A549 treated with DMSO at 1 μM for 4 hours (cell line): ENCODE results near the gene CLCN7. TPM values are rescaled to one million over a fixed set of nuclear protein-coding genes. Genes with fewer than 3 reads are reported as not detected.

Experiments
- total RNA-seq: library from RNA; stranded (reverse); fragments of 200-300 nt; extraction: Qiagen RNA extraction; gene quantifications from 5 replicates; pipeline ENCODE4 v1.2.3, GENCODE V29; 2022; ENCODE audit warnings: low read depth

Gene CLCN7, protein sequence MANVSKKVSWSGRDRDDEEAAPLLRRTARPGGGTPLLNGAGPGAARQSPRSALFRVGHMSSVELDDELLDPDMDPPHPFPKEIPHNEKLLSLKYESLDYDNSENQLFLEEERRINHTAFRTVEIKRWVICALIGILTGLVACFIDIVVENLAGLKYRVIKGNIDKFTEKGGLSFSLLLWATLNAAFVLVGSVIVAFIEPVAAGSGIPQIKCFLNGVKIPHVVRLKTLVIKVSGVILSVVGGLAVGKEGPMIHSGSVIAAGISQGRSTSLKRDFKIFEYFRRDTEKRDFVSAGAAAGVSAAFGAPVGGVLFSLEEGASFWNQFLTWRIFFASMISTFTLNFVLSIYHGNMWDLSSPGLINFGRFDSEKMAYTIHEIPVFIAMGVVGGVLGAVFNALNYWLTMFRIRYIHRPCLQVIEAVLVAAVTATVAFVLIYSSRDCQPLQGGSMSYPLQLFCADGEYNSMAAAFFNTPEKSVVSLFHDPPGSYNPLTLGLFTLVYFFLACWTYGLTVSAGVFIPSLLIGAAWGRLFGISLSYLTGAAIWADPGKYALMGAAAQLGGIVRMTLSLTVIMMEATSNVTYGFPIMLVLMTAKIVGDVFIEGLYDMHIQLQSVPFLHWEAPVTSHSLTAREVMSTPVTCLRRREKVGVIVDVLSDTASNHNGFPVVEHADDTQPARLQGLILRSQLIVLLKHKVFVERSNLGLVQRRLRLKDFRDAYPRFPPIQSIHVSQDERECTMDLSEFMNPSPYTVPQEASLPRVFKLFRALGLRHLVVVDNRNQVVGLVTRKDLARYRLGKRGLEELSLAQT
- total RNA-seq, result 56.1 to 84.3 TPM (median 77.2 TPM) in 5 replicates

DNA sequence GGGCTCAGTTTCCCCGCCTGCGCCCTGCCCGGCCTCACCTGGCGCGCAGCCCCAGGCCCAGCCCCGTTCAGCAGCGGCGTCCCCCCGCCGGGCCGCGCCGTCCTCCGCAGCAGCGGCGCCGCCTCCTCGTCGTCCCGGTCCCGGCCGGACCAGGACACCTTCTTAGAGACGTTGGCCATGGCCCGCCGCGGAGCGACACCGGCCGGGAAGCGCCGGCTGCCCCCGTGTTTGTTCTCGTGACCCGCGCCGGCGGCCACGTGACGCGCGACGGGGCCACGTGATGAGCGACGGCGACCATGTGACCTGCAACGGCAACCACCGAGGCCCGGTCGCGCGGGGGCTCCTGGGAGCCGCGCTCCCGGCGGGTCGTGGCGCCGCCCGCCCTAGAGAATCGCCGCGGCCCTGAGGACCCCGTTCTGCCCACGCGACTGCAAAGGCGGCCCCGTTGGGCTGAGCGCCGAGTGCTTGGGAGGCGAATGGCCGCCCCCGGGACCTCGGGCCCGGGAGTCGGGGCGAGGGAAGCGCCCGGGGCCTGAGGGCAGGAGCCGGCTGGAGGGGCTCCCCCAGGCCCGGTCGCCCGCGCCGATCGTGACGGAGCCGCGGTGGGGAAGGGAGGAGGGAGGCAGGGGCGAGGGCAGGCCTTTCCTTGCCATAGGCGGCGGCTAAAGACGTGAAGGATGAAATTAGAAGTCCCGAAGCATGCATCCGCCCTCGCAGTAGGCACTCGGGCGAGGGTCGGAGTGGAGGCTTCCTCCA is at the start of gene CLCN7:
Gene CLCN7, minus strand, starts transcription at position 233 of the 756 bp plus-strand sequence. Its CDS starts 54 bp downstream, at position 179.

DNA sequence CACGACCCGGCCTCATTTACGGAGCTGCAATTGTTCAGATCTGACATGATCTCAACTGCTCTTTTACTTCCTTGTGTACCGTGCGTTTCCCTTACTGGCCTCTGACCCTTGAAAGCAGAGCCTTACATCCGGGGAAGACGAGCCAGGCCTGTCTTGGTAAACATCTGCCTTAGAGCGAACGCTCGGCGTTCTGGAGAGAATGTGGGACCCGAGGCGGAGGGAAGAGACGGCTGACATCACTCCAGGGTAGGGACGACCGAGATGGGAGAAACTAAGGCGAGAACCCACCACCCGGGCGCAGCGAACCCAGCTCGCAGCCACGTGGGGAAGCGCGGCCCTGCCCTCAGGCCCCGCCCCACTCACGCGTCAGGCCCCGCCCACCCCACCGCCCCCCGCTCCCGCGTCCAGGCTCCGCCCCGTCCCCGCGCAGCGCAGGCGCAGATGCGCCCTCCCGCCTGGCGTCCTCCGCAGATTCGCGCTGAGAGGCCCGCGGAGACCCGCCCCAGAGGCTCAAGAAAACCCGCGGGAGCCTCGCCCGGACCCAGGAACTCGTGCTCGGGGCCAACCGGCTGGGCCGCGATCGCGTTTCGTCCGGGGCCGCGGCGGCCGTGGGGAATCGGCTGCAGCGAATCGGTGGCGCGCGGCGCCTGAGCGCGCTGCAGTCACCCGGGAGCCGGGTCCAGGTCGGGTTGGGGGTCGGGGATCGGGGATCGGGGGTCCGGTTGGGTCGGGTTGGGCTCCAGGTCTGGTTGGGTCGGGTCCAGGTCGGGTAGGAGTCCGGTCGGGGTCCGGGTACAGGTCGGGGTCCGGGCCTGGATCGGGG is 18.3 kb upstream of the CLCN7 start, which contains the start of gene TELO2:
Gene TELO2, plus strand, starts transcription at position 438 of the 823 bp plus-strand sequence. CDS start 922 bp downstream, outside the sequence.

DNA sequence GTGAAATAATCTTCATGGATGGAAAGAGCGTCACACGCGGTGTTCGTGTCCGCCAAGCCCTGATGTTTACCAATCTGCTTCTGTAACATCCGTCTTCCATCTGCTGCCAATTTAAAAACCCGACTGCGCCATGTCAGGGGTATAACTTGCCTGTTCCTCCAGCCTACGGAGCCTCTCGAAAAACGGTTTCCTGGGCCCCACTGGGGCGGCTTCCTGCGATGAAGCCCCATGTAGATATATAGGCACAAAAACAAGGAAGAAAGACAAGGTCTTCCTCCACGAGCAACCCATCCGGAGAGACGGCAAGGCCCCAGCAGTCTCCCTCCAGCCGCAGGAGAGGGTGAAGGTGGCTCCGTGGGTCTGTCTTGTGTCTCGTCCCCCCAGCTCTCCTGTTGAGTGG is 13.8 kb upstream of the CLCN7 start, which contains the start of gene PTX4:
Gene PTX4, minus strand, starts transcription at position 326 of the 400 bp plus-strand sequence. Its CDS starts 35 bp downstream, at position 291.

DNA sequence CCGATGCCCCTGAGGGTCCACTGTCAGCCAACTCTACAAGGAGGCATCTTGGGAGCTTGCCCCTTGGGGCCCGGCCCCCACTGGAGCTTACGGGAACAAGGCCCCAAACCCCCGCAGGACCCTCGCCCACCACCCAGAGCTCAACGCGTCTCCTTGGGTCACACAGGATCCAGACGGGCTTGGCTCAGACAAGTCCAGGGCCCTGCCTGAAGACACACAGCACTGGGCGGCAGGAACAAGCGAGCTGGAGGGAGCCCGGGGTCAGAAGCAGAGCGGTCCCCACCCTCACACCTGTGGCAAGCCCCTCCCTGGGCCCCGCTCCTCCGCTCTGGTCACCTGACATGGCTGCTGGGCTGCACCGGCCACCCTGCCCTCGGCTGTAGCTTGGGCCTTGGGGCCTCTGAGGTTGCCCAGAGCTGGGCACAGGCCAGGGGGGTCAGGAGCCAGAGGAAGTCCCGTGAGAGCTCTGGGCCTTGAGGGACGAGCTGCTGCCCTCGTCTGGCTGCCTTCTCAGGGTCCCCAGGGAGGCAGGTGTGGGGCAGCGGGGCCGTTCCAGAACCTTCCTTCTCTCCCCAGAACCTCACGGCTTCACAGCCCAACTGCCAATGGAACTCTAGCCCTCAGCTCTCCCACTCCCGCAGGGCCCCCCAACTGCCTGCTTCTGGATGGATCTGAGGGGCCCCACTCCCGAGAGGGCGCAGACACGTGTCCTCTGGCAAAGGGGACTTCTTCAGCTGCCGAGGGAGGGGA is 30.7 kb downstream of the CLCN7 start, which contains the start of gene CCDC154:
Gene CCDC154, minus strand, starts transcription at position 577 of the 750 bp plus-strand sequence. Its CDS starts 234 bp downstream, at position 343.

DNA sequence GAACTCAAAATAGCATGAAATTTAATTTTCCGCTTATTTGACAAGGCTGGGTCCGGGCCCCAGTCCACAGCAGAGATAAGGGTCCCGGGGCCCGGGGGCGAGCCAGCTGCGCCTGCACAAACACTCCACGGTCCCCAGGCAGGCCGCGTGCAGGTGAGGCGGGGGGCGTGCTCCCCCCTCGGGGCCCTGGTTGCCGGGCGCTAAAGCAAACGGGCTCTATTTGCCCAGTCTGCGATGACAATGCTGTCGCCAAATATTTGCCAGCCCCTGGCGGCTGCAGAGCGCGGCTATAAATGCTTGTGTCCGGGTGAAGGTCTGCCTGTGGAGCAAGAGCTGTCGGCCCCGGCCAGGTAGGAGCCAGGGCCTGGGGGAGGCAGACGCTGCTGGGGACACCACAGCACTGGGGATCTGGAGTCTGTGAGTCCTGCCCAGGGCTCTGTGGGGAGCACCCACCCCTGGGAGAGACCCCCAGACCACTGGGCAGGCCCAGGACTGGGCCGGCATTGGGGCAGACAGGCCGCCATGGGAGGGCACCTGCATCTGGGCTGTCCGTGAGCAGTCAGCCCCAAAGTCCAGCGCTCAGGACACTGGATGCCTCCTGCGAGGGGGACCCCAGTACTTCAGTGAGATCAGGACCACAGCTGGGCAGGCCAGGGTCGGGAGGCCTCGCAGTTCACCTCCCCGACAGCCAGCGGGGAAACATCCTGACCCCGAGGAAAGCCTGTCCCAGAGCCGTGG is 43.9 kb downstream of the CLCN7 start, which contains the start of gene PERCC1:
Gene PERCC1, plus strand, starts transcription at position 320 of the 738 bp plus-strand sequence. CDS start 1,516 bp downstream, outside the sequence.

DNA sequence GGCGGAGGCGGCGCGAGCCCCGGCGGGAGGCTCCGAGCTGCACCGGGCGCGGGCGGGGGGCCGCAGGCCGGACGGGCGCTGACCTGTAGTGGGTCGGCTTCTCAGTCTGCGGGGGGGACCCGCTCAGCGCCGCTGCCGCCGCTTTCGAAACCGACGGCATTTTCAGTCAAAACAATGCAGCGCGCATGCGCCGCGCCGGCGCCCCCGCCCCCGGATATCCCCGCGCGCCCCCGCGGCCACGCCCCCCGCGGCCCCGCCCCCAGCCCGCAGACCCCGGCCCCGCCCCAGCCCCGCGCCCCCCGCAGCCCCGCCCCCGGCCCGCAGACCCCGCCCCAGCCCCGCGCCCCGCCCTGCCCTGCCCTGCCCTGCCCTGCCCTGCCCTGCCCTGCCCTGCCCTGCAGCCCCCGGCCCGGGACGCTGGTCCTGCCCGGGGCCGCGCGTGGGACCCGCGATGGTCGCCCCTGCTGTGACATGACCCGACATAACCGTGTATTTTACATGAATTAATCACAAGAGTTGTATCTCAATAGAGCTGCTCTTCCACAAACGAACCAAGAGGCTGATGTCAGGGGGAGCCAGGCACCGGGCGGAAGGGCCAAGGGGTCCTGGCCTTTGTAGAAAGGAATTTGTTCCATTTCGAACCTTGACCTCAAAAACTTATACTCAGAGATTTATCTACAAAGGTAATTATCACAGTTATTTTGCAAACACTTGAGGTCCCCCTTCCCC is 60.1 kb downstream of the CLCN7 start, which contains the start of gene UNKL:
Gene UNKL, minus strand, starts transcription at position 173 of the 729 bp plus-strand sequence. Its CDS starts 13 bp downstream, at position 160.

Other genes starting within 250 kb of the CLCN7 start
- 0.10 to 0.22 TPM (median 0.12 TPM) in 3 of 5 replicates, not detected in the others for gene TPSG1, start 249.8 kb downstream of the CLCN7 start, total RNA-seq
- not detected in 5 replicates for gene TPSB2, start 244.8 kb downstream of the CLCN7 start, total RNA-seq
- 0.13 TPM in 1 of 5 replicates, not detected in the others for gene TPSAB1, start 234.3 kb downstream of the CLCN7 start, total RNA-seq
- not detected in 5 replicates for gene TPSD1, start 219.0 kb downstream of the CLCN7 start, total RNA-seq
- gene UBE2I, start 165.4 kb downstream of the CLCN7 start, total RNA-seq, result 165 to 192 TPM (median 171 TPM) in 5 replicates
- gene BAIAP3, start 141.4 kb downstream of the CLCN7 start, total RNA-seq, result 0.31 to 1.6 TPM (median 1.1 TPM) in 5 replicates
- 57.7 to 93.3 TPM (median 82.5 TPM) in 5 replicates for gene TSR3, start 123.2 kb downstream of the CLCN7 start, total RNA-seq
- 24.7 to 37.3 TPM (median 29.4 TPM) in 5 replicates for gene GNPTG, start 123.1 kb downstream of the CLCN7 start, total RNA-seq
- gene UNKL, start 60.3 kb downstream of the CLCN7 start, total RNA-seq, result 28.3 to 55.1 TPM (median 46.1 TPM) in 5 replicates
- 34.1 to 37.8 TPM (median 35.7 TPM) in 5 replicates for gene UQCC4, start 54.3 kb downstream of the CLCN7 start, total RNA-seq
- not detected in 5 replicates for gene PERCC1, start 44.0 kb downstream of the CLCN7 start, total RNA-seq
- gene CCDC154, start 30.5 kb downstream of the CLCN7 start, total RNA-seq, result 0.09 to 0.57 TPM (median 0.28 TPM) in 5 replicates
- gene PTX4, start 13.9 kb upstream of the CLCN7 start, total RNA-seq, result not detected in 5 replicates
- gene TELO2, start 18.3 kb upstream of the CLCN7 start, total RNA-seq, result 33.6 to 43.6 TPM (median 41.1 TPM) in 5 replicates
- not detected in 5 replicates for gene TMEM204, start 58.6 kb upstream of the CLCN7 start, total RNA-seq
- gene IFT140, start 137.0 kb upstream of the CLCN7 start, total RNA-seq, result 8.2 to 9.3 TPM (median 9.3 TPM) in 5 replicates
- gene CRAMP1, start 137.3 kb upstream of the CLCN7 start, total RNA-seq, result 14.1 to 18.6 TPM (median 16.7 TPM) in 5 replicates
- gene JPT2, start 203.3 kb upstream of the CLCN7 start, total RNA-seq, result 169 to 207 TPM (median 182 TPM) in 5 replicates
- gene MAPK8IP3, start 231.2 kb upstream of the CLCN7 start, total RNA-seq, result 36.1 to 58.0 TPM (median 52.2 TPM) in 5 replicates